Measurements from ENCODE around the gene PGA3.
"Not testable (repeated sequence)": the region's sequence is repeated elsewhere in the genome, so short reads cannot be mapped to it uniquely, and the experiment has no call there.

DNA sequence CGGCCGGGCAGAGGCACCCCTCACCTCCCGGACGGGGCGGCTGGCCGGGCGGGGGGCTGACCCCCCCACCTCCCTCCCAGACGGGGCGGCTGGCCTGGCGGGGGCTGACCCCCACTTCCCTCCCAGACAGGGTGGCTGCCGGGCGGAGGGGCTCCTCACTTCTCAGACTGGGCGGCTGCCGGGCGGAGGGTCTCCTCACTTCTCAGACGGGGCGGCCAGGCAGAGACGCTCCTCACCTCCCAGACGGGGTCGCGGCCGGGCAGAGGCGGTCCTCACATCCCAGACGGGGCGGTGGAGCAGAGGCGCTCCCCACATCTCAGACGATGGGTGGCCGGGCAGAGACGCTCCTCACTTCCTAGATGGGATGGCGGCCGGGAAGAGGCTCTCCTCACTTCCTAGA is 37.0 kb upstream of the PGA3 start:
- TF ChIP-seq POLR2A, POLR2AphosphoS5 (IDR thresholded peaks at IDR 0.05): not testable (repeated sequence)
- TF ChIP-seq, protein P1, sequence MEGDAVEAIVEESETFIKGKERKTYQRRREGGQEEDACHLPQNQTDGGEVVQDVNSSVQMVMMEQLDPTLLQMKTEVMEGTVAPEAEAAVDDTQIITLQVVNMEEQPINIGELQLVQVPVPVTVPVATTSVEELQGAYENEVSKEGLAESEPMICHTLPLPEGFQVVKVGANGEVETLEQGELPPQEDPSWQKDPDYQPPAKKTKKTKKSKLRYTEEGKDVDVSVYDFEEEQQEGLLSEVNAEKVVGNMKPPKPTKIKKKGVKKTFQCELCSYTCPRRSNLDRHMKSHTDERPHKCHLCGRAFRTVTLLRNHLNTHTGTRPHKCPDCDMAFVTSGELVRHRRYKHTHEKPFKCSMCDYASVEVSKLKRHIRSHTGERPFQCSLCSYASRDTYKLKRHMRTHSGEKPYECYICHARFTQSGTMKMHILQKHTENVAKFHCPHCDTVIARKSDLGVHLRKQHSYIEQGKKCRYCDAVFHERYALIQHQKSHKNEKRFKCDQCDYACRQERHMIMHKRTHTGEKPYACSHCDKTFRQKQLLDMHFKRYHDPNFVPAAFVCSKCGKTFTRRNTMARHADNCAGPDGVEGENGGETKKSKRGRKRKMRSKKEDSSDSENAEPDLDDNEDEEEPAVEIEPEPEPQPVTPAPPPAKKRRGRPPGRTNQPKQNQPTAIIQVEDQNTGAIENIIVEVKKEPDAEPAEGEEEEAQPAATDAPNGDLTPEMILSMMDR (IDR thresholded peaks at IDR 0.05 in 8 of 11, conservative IDR thresholded peaks at IDR 0.05 in 3 of 11): not testable (repeated sequence)

All from spleen (tissue), 7 donors.